ENCODE results near the gene L2HGDH.
"Not testable (repeated sequence)": the region's sequence is repeated elsewhere in the genome, so short reads cannot be mapped to it uniquely, and the experiment has no call there.

The L2HGDH gene

GRCh38 chr14:50359631-50360030 is 47.6 kb upstream of the L2HGDH start:
- Histone ChIP-seq H3K9me2 (replicated peaks; ENCODE audit: control insufficient read depth, low read length) (no peaks in the 10 kb centered on the region), H3K4me3 (ENCODE audit: low read length) (no peak overlapping the region), H3K79me2 (ENCODE audit: control insufficient read depth, low read length) (no peaks in the 10 kb centered on the region), H3K36me3 (ENCODE audit: control insufficient read depth, low read length) (no peaks in the 10 kb centered on the region), H3K27ac (ENCODE audit: low read depth, low read length) (no peak overlapping the region), H3K4me1 (ENCODE audit: control insufficient read depth, low read length) (peaks cover 16% of the 10 kb centered on the region), H3F3A (ENCODE audit: control insufficient read depth, insufficient read depth) (no peaks in the 10 kb centered on the region), H3K9me3 (ENCODE audit: control insufficient read depth, insufficient read depth, low read length) (no peaks in the 10 kb centered on the region; the same call in 1 of the 2 replicates), H3K27me3 (ENCODE audit: control insufficient read depth, low read length) (peaks cover 3% of the 10 kb centered on the region; the same call in 1 of the 2 replicates), H3K4me2 (ENCODE audit: low read length) (no peak overlapping the region), H4K20me1 (ENCODE audit: control insufficient read depth, insufficient read depth, low read depth, low read length) (no peaks in the 10 kb centered on the region)
- TF ChIP-seq EZH2phosphoT487 (IDR thresholded peaks at IDR 0.05; ENCODE audit: borderline replicate concordance, low read length) (no peak), CTCF (IDR thresholded peaks at IDR 0.05; ENCODE audit: low read depth, low read length, poor library complexity, severe bottlenecking) (no peak)

GRCh38 chr14:50357753-50358395 is 45.8 kb upstream of the L2HGDH start:
- no peaks in the 10 kb centered on the region for H3K79me2 ChIP-seq (ENCODE audit: control insufficient read depth, low read length)

GRCh38 chr14:50357124-50357523 is 45.1 kb upstream of the L2HGDH start:
- Histone ChIP-seq H3K9me2 (replicated peaks; ENCODE audit: control insufficient read depth, low read length) (no peaks in the 10 kb centered on the region), H3K27me3 (ENCODE audit: control insufficient read depth, low read length) (no peaks in the 10 kb centered on the region), H3K9me3 (ENCODE audit: control insufficient read depth, insufficient read depth, low read length) (no peaks in the 10 kb centered on the region), H3K36me3 (ENCODE audit: control insufficient read depth, low read length) (no peaks in the 10 kb centered on the region), H3K27ac (ENCODE audit: low read depth, low read length) (no peak overlapping the region), H3K4me2 (ENCODE audit: low read length) (no peak overlapping the region), H3K79me2 (ENCODE audit: control insufficient read depth, low read length) (no peaks in the 10 kb centered on the region), H4K20me1 (ENCODE audit: control insufficient read depth, insufficient read depth, low read depth, low read length) (no peaks in the 10 kb centered on the region), H3F3A (ENCODE audit: control insufficient read depth, insufficient read depth) (no peaks in the 10 kb centered on the region), H3K4me3 (ENCODE audit: low read length) (no peak overlapping the region), H3K4me1 (ENCODE audit: control insufficient read depth, low read length) (no peaks in the 10 kb centered on the region)
- no peak for TF ChIP-seq EZH2phosphoT487 (IDR thresholded peaks at IDR 0.05; ENCODE audit: borderline replicate concordance, low read length)
- no peak for TF ChIP-seq CTCF (IDR thresholded peaks at IDR 0.05; ENCODE audit: low read depth, low read length, poor library complexity, severe bottlenecking)

More at GRCh38 chr14:50357753-50358395, 45.8 kb upstream of the L2HGDH start:
- H4K20me1 ChIP-seq (ENCODE audit: control insufficient read depth, insufficient read depth, low read depth, low read length) = no peaks in the 10 kb centered on the region
- H3K27me3 ChIP-seq (ENCODE audit: control insufficient read depth, low read length) = peaks cover under 1% of the 10 kb centered on the region; the same call in 1 of the 2 replicates
- no peak overlapping the region for H3K4me3 ChIP-seq (ENCODE audit: low read length)
- H3K9me2 ChIP-seq (replicated peaks; ENCODE audit: control insufficient read depth, low read length) = no peaks in the 10 kb centered on the region
- no peak overlapping the region for H3K4me2 ChIP-seq (ENCODE audit: low read length)
- no peaks in the 10 kb centered on the region; the same call in 1 of the 2 replicates for H3K9me3 ChIP-seq (ENCODE audit: control insufficient read depth, insufficient read depth, low read length)
- no peak overlapping the region for H3K27ac ChIP-seq (ENCODE audit: low read depth, low read length)
- H3K4me1 ChIP-seq (ENCODE audit: control insufficient read depth, low read length) = peaks cover 2% of the 10 kb centered on the region
- TF ChIP-seq EZH2phosphoT487 (IDR thresholded peaks at IDR 0.05; ENCODE audit: borderline replicate concordance, low read length) = no peak
- TF ChIP-seq CTCF (IDR thresholded peaks at IDR 0.05; ENCODE audit: low read depth, low read length, poor library complexity, severe bottlenecking) = no peak
- H3K36me3 ChIP-seq (ENCODE audit: control insufficient read depth, low read length) = no peaks in the 10 kb centered on the region
- H3F3A ChIP-seq (ENCODE audit: control insufficient read depth, insufficient read depth) = no peaks in the 10 kb centered on the region

GRCh38 chr14:50356283-50356682 is 44.3 kb upstream of the L2HGDH start:
- not testable (repeated sequence) for H3K4me2 ChIP-seq (ENCODE audit: low read length); H3K27ac ChIP-seq (ENCODE audit: low read depth, low read length); H3K9me2 ChIP-seq (replicated peaks; ENCODE audit: control insufficient read depth, low read length); H4K20me1 ChIP-seq (ENCODE audit: control insufficient read depth, insufficient read depth, low read depth, low read length); H3K79me2 ChIP-seq (ENCODE audit: control insufficient read depth, low read length); H3K9me3 ChIP-seq (ENCODE audit: control insufficient read depth, insufficient read depth, low read length); H3K4me1 ChIP-seq (ENCODE audit: control insufficient read depth, low read length); H3K4me3 ChIP-seq (ENCODE audit: low read length); H3K27me3 ChIP-seq (ENCODE audit: control insufficient read depth, low read length); H3K36me3 ChIP-seq (ENCODE audit: control insufficient read depth, low read length); H3F3A ChIP-seq (ENCODE audit: control insufficient read depth, insufficient read depth)

Measured in DOHH2 (cell line).